ENCODE results near the gene TRIM75.
A peak's percentile ranks its signal among the peaks of the same experiment; 100 is the strongest.
"Not testable (repeated sequence)": the region's sequence is repeated elsewhere in the genome, so short reads cannot be mapped to it uniquely, and the experiment has no call there.

Gene TRIM75

DNA sequence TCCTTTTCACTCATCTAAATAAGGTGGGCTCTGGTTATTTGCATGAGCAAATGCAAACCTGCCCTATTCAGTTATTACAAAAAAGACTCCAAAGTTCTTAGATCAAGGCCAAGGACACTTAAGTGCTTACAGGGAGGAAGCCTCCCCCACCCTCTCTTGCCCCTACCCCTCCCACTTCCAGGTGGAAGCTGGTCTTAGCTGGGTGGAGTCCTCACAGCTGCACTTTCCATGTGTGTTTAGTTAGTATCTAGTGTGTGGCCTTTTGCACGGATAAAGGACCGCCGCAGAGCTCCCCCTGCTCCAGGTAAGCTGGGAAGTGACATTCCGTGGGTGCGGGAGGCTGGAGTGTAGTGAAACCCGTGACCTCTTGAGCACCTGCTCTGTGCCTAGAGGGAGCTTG, at the start of gene TRIM75:
Gene TRIM75 (plus strand): TSS at position 222 of the 400 bp plus-strand sequence. CDS start 5,282 bp downstream, outside the sequence.
- no peak for DNase-seq

DNA sequence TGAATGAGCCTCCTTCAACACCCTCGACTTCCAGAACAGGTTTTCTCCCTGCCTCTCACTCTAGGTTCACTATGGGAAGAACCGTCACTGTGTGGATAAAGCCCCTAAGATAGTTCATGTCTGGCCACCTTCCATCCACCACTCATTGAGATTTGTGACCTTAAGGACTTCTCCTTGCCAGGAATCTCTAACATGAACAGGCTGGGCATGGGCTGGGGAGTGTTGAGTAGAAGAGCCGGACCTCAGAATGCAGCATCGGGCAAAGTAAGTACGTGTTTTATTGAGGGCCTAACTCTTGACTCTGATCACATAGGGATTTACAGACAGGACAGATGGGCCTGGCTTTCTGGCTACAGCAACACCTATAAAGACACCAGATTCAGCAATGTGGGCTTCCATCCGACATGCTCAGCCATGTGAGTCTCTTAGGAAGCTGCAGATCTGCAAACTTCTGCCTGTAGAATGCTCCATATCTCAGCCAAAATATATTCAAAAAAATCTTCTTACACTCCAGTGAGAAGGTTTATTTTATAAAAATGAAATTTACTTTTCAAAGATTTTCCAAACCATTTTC, 48.2 kb upstream of the TRIM75 start:
- DNase-seq, result no peak

DNA sequence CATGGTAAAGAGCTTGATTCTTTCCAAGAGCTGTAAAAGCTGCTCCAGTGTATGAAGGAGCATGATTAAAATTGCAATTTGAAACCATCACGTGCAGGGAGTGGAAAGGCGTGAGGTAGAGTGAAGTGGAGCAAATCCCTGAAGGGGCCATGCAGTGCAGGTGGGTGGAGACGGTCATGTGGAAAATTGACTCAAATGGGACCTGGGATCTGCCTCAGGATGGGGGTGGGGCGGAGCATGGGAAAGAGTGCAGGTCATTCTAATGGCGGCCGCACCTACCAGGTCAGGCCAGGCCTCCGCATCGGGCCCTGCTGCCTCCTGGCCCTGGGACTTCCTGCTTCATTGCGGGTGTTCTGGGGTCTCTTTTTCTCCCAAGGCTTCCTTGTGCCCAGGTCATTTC, 47.2 kb upstream of the TRIM75 start:
- DNase-seq, result no peak

DNA sequence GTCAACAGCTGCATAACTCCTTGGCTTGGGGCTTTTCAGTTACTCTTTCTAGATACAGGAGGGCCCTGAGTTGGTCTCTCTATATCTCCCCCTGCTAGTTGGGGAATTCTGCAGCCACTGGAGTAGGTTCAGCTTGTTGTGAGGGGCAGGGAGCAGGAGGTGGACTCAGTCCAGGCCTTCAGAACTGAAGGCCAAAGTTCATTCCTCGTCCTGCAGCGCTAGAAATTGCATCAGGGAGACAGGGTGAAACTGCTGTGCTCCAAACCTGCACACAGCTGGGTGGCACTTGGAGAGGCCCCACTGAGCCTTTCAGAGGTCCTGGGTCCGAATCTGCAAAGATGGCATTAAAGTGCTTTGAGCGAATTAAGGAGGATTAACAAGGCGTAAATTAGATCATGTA, 46.8 kb upstream of the TRIM75 start:
- no peak for DNase-seq

DNA sequence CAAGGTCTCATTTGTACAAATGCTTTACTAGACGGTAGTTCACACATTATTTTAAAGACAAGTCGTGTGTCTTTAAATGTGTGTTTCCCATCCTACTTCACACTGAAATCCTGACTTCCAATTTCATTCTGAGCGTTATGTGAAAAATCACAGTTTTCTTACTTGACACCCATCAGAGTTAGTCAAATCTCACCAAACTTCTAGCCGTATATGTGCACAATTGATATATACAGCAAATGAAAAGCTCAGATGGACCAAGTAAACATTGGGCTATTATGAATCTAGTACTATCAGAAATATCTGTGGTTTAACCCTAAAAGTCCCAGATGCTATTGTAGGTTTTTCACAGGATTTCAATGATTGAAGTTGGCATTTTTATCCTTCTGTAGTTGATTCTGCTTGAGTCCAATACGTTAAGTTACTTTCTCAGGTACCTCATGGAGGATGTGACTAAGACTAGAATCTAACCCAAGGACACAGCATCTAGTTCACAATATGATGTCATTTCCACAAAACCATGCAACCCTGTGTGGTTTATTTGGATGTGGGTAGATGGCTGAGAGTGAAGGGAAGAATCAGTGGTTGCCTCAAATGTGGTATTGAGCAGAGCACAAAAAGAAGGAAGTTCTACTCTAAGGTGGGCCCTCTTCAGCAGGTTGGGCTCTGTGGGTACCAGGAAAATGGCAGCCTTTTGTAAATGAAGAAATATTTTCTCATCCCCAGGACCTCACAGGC, 44.0 kb upstream of the TRIM75 start:
- no peak for DNase-seq

DNA sequence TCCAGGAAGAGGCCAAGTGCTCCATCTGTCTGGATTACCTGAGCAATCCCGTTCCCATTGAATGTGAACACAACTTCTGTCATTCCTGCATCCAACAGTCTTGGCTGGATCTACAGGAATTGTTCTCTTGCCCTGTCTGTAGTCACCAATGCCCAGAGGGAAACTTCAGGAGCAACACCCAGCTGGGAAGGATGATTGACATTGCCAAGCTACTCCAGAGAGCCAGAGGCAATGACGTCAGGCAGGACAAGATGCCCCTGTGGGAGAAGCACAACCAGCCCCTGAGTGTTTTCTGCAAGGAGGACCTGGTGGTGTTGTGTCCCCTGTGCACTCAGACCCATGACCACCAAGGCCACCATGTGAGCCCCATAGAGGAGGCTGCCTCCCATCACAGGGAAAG, 43.2 kb upstream of the TRIM75 start:
- DNase-seq, result no peak

DNA sequence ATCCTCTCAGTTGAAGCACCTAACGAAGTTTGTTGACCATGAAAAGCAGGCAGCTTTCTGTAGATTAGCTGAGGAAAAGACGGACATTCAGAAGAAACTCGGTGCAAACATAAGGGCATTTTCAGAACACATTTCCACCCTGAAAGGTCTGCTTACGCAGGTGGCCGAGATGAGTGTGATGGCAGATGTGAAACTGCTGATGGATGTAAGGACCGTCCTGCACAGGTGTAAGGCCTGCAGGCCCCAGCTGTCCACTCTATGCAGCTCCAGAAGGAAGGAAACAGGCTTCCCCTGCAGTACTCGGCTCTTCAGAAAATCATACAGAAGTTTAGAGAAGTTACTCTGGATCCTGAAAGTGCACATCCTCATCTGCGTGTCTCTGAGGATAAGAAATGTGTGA, 42.7 kb upstream of the TRIM75 start:
- no peak for DNase-seq

DNA sequence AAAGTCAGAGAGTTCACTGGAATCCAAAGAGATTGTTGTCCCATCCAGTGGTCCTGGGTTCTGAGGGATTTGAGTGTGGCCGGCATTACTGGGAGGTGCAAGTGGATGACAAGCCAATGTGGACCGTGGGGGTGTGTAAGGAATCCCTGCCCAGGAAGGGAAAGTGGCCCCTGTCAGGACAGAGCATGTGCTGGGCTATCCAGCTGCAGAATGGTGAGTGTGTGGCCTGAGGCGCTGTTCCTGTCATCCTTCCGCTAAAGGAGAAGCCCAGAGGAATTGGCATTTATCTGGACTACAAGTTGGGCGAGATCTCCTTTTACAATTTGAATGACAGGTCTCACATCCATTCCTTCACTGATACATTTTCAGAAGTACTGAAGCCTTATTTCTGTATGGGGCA, 42.3 kb upstream of the TRIM75 start:
- no peak for DNase-seq

DNA sequence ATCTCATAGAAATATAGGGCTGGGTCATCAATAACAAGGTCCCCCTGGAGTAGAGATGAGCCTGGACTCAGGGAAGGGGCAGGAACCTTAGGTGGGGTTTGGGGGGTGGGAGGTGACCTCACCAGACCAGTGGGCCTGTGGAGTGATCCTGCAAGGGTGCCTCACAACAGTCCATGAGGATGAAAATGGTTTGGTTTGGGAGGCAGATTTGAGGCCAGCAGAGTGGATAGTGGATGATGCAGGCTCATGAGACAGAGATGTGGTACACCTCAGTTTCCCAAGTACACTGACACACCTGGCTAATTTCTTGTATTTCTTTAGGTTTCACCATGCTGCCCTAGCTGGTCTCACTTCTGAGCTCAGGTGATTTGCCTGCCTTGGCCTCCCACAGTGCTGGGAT, 40.0 kb upstream of the TRIM75 start:
- DNase-seq, result no peak

DNA sequence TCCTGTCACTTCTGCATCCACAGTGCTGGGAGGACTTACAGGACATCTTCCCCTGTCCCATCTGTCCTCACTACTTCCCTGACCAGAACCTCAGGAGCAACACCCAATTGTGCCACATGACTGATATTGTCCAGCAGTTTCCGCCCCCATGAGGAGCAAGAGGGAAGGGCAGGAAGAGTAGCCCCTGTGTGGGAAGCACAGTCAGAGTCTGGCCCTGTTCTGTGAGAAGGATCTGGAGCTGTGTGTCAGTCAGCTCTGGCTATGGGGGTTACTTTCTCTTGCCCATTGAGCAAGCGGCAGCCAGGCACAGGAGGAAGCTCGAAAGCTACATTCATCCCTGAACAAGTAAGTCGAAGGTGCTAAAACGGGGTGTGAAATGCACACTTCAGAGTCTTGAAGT, 36.7 kb upstream of the TRIM75 start:
- DNase-seq, result peak in 1 of 3 donors; percentile 0

DNA sequence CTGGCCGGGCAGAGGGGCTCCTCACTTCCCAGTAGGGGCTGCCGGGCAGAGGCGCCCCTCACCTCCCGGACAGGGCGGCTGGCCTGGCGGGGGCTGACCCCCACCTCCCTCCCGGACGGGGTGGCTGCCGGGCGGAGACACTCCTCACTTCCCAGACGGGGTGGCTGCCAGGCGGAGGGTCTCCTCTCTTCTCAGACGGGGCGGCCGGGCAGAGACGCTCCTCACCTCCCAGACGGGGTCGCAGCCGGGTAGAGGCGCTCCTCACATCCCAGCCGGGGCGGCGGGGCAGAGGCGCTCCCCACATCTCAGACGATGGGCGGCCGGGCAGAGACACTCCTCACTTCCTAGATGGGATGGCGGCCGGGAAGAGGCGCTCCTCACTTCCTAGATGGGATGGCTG, 33.7 kb upstream of the TRIM75 start:
- not testable (repeated sequence) for DNase-seq

DNA sequence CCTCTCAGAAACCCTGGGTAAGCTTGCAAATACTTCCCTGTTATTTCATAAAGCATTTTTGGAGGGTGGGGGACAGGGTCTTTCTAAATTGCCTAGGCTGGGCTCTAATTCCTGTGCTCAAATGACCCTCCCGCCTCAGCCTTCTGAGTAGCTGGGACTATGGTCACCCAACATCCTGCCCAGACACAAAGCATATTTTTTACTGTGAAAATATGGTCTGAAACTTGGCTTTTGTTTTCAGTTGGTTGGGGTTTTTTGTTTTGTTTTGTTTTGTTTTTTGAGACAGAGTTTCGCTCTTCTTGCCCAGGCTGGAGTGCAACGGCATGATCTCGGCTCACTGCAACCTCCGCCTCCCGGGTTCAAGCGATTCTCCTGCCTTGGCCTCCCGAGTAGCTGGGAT, 27.9 kb upstream of the TRIM75 start:
- not testable (repeated sequence) for DNase-seq

DNA sequence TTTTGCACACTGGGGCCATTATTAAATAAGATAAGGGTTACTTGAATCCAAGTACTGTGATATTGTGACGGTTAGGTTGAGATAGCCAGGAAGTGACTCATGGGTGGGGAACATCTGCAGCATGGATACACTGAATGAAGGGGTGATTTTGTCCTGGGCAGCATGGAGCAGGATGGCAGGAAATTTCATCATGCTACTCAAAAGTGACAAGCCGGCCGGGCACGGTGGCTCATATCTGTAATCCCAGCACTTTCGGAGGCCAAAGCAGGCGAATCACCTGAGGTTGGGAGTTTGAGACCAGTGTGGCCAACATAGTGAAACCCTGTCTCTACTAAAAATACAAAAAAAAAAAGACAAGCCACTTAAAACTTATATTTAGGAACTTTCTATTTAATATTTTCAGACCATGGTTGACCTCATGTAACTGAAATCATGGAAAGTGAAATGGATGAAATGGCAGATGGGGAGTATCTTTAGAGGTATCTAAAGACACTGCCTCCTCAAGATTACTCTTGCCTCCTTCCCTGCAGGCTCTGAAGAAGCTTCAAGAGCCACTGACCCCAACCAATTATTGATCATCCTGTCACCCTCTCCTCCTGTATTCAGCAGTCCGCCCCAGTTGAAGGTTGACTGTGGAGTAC, 25.8 kb upstream of the TRIM75 start:
- DNase-seq, result no peak

DNA sequence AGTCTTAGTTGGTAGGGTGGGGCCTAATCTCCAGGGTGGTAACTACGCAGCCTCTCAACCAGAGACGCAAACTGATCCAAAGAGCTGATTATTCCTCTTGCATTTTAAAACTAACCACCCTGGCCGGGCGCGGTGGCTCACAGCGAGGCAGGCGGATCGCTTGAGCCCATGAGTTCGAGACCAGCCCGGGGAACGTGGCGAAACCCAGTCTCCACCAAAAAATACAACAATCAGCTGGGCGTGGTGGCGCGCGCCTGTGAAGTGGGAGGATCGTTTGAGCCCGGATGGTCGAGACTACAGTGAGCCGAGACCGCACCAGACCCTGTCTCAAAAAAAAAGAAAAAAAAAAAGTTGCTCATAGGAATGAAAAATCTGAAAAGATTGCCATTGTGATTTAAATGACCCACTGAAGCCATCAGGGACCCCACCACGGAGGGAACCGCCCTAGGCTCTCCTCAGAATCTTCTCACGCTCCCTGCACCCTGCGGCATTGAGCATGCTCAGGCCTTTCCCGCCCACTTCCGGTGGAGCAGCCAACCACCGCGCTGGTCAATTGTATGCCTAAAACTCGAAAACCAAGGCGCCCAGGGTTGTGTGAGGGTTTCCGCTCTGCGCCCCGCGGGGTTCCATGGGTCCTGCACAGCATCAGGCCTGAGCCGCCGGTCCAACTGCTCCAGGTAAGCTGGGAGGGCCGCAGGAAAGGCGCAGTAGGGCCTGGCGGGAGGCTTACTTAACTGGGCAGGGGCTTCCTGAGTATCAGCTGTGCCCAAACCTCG, 22.0 kb upstream of the TRIM75 start, which contains the start of gene TRIM60:
Gene TRIM60 (plus strand): TSS at position 564 of the 776 bp plus-strand sequence. CDS start 8,074 bp downstream, outside the sequence.
- DNase-seq, result no peak

DNA sequence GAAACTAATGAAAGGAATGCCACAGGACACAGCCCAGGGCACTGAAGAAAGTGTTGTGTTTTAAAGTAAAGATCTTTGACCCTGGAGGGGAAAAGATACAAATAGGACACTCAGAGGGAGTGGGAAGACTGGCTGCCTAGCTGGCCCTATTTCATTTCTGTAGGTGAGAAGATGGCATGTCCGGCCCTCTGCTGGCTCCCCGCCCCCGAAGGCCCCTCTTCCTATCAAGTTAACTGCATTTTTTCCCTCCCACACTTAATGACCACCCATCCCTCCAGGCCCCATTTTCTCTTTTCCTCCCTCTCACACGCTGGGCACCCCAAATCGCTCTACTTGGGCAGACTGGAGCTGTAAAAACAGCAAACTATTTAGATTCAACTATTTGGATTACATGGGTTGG, 5.5 kb upstream of the TRIM75 start:
- DNase-seq, result no peak

DNA sequence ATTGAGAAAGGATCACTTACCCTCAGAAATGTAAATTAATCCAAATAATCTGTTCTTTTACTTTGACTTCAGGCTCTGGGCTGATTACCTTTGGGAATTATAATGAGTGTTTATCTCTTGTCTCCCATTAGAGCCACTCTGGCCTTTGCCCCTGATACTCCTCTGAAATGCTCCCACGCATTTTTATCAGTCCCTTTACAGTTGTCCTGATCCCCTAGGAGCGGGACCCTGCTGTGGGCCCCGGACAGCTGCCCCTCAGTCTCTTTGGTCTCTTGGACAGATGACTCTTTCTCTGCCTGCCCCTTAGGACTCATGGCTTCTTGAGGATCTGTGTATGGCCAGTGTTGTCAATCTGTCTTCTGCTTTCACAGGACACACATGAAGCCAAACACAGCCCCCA, 1.0 kb upstream of the TRIM75 start:
- DNase-seq, result no peak

DNA sequence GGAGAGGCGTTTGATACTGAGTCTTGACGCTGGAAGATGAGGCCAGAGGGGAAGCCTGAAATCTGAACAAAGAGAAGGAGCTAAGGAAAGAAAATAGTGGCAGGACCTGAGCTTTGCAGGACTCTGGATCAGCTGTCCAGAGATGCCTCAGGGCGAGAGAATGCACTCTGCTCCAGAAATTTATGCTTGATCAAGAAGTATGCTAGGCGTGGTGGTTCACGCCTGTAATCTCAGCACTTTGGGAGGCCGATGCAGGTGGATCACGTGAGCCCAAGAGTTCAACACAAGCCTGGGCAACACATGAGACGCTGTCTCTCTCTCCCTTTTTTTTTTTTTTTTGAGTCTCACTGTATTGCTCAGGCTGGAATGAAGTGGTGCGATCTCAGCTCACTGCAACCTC, 1.9 kb downstream of the TRIM75 start:
- no peak for DNase-seq

DNA sequence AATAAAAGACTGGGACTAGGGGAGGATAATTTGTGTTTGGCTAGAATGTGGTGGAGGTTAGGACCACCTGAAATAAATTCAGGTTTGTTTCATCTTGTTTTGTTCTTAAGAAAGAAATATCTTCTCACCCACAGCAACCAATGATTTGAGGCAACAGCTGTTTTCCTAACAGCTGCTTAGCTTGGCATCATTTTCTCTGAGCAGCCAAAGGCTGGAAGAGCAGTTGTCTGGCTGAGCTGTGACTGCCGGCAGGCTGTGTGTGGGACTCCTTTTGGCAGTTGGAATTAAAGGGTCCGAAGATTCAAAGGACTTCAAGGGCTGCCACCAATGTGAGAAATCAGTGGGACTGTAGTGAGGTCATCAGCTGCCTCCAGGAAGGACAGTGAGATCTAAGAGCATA, 5.0 kb downstream of the TRIM75 start:
- DNase-seq, result no peak

DNA sequence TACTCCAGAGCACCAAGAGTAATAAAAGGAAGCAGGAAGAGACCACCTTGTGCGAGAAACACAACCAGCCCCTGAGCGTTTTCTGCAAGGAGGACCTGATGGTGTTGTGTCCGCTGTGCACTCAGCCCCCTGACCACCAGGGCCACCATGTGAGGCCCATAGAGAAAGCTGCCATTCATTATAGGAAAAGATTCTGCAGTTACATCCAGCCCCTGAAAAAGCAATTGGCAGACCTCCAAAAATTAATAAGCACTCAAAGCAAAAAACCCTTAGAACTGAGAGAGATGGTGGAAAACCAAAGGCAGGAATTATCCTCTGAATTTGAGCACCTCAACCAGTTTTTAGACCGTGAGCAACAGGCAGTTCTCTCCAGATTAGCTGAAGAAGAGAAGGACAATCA, 5.7 kb downstream of the TRIM75 start:
- no peak for DNase-seq

DNA sequence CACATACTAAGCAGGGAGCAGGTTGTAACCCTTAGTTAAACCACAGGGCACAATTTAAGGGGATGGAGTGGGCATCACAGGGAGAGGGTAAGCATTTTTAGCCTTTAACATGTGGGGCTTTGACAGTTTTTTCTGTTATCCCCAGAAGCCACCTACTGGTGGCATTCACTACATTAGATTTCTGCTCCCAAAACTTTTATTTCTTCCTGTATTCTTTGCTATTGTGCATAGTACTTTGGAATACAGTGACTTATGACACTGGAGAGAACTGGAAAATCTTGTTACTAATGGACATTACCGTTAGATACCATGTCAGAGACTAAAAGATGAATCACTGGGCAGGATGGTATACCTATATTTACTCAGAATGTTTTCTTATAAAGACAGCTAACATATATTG, 7.3 kb downstream of the TRIM75 start:
- no peak for DNase-seq

DNA sequence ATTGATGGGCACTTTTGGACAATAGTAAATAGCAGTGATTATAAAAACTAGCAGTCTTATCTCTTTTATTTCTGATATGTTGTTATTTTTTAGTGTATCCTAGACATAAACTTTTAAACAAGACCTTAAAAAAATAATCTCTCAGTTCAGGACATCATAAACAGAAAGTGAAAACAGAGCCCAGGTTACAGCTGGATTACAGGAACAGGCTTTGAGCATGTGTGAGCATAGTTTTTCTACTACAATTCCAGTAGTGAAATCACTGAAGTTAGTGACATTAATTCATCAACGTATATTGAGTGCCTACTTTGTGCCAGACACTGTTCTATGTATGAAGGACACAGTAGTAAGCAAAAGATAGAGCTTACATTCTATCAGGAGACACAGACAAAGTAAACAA, 16.9 kb downstream of the TRIM75 start:
- DNase-seq, result no peak

DNA sequence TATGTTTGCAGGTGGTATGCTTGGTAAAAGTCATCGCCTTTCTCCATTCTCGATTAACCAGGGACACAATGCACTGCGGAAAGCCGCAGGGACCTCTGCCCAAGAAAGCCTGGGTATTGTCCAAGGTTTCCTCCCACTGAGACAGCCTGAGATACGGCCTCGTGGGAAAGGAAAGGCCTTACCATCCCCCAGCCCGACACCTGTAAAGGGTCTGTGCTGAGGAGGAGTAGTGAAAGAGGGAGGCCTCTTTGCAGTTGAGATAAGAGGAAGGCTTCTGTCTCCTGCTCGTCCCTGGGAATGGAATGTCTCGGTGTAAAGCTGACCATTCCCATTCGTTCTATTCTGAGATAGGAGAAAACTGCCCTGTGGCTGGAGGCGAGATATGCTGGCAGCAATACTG, 19.7 kb downstream of the TRIM75 start:
- DNase-seq, result not testable (repeated sequence)

DNA sequence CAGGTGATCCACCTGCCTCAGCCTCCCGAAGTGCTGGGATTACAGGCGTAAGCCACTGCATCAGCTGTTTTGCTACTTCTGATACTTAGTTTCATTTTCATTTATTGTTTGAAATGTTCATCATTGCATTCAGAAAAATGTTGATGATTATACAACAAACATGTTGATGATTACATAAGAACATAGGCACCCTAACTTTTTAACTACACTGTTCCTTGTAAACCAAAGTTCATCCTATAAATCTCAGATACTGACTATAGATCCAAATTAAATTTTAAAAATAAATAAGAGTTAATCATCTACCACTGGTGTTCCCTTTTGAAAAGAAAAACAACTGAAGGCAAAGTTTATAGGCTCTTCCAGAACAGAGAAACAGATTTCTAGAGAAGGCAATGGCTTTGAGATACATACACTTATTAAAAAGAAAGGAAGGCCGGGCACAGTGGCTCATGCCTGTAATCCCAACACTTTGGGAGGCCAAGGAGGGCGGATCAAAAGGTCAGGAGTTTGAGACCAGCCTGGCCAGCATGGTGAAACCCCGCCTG, 23.4 kb downstream of the TRIM75 start:
- DNase-seq, result no peak
